GM18858 (cell line): ENCODE data around the gene TMEM201.
"Not testable (repeated sequence)": the region's sequence is repeated elsewhere in the genome, so short reads cannot be mapped to it uniquely, and the experiment has no call there.

Experiments used
- ATAC-seq: cut with Tn5 transposase; IDR thresholded peaks from one replicate; pipeline ENCODE4 v1.9.1; 2021; ENCODE audit not compliant: unreplicated experiment

TMEM201 gene

DNA sequence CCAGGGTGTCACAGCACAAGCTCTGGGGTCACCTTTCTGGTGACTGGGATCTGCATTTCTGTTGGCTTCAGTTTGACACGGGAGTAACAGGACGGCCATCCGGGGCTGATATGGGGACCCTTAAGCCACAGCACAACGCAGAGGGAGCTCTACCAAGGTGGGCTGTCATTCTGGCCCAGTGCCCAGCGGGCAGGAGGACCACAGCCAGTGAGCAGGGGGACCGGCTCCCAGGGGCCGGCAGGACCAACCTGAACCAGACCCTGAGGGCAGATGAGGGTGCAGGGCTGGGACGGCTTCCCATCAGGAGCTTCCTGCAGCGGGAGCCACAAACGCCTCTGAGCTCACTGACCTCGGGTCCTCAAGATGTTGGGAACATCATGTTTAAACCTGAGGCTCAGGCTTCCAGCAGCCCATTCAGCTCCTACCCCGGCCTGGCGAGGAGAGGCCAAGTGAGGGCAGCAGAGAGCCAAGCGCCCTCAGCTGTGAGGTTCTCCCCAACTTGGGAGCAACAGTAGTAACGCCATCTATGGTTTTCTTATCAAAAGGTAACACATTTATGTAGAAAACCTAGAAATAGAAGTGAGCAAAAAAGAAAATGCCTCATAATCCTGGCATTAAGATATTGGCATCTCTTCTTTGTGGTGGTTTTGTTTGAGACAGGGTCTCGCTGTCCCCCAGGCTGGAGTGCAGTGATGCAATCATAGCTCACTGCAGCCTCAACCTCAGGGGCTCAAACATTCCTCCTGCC, 26.8 kb downstream of the TMEM201 start:
- no peak for ATAC-seq

DNA sequence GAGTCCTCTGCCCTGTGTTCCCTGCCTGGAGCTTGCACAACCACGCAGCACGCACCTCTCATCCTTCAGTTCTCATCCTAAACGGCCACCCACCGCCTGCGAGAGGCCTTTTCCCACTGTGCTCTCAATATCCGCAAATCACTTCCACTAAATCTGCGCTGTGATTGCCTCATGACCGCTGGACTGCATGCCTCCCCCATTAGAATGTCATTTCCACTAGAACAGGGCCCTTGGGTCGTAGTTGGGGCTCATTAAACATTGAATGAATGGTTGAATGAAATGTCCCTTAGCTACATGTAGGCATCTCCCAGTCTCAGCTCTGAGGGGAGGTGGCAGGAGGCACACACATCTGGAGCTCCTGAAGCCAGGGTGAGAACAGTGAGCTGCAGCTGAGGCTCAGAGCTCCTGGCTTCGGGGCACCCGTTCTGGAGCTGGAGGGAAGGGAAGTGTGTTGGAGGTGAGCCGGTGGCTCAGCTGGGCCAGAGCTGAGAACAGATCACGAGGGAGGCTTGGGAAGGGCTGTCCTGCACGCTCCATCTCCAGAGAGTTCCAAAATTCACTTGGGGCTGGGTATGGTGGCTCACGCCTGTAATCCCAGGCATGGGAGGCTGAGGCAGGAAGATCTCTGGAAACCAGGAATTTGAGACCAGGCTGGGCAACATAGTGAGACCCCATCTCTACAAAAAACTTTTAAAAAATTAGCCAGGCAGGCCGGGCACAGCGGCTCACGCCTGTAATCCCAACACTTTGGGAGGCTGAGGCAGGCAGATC, 30.4 kb downstream of the TMEM201 start:
- ATAC-seq, result no peak

DNA sequence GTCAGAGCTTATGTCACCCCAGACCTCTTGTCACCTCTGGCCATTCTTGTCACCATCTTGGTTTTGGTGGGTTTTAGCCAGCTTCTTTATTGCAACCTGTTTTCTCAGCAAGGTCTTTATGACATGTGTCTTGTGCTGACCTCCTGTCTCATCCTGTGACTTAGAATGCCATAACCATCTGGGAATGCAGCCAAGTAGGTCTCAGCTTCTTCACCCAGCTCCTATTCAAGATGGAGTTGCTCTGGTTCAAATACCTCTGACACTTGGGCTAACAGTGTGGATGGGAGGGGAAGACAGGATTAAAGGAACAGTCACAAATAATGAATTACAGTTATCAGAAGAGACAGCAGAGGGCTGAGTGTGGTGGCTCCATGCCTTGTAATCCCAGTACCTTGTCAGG, 32.3 kb downstream of the TMEM201 start:
- no peak for ATAC-seq

DNA sequence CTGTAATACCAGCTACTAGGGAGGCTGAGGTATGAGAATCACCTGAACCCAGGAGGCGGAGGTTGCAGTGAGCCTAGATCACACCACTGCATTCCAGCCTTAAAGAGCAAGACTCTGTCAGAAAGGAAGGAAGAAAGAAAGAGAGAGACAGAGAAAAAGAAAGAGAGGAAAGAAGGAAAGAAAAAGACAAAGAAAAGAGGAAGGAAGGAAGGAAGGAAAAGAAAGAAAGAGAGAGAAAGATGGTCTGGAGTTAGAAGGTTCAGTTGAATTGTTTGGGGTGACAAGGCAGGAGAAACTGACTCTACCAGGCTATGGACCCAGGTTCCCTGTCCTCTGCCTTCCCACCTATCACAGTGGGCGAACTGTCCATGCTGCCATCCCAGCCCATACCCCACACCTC, 35.4 kb downstream of the TMEM201 start:
- ATAC-seq, result no peak

DNA sequence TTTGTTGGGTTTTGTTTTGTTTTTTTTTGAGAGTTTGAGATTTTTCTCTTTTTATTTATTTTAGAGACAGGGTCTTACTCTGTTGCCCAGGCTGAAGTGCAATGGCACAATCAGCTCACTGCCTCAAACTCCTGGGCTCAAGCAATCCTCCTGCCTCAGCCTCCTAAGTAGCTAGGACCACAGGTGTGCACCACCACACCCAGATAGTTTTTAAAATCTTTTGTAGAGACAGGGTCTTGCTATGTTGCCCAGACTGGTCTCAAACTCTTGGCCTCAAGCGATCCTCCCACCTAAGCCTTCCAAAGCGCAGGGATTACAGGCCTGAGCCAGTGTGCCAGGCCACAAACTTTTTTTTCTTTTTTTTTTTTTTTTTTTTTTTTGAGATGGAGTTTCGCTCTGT, 36.3 kb downstream of the TMEM201 start:
- ATAC-seq, result not testable (repeated sequence)

DNA sequence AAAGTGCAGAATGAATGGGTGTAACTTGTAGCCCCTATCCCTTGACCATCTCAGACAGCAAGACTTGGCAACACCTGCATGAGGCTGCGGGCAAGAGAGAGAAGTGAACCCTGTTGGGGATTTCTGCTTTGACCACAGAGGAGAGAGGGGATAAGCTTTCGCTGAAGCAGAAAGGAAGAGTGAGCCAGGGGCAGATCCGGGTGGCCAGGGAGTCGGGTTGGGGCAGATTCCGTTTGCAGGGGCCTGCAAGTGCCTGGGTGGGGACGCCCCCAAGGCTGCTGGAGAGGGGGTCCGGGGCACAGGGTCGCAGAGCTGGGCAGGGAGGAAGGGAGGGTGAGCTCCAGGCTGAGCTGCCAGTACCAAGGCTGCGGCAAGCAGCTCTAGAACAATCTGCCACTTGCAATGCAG, 37.5 kb downstream of the TMEM201 start:
- ATAC-seq, result no peak

DNA sequence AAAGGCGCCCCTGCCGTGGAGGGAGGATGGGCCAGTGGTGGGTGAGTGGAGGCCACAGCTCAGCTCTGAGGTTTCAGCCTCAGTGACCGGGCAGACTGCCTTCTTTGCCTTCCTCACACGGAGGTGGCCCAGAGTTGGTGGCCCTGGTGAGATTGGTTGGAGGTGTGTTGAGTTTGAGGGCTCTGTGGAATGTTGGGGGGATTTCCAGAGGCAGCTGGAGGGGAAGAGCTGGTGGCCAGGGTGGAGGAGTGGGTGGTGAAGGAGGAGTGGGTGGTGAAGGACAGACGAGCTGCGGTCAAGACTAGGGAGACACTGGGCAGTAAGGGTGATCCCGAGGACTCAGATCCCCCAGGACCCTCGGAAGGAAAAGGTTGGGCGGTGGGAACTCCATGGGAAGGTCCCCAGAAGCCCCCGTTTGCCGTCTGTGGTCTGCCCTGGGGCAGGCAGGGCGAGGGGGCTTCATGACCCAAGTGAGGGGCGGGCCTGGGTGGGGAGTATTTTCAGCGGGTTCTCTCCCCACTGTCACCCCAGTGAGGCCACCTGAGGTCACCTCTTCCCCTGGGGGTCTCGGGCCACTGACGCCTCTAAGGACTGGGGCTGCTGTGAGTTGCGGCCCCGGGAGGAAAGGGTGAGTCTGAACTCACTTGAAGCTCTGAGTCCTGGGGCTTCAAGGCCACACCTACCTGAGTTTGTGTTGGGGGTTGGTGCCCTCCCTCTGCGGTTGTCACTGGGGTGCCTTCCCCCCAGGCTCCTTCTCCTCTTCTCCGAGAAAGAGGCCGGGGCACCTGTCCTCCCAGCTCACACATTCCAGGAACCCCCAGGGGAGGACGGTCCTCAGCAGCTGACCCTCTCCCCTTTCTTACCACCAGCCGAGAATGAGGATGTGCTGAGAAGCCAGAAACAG, 40.1 kb downstream of the TMEM201 start:
- no peak for ATAC-seq

DNA sequence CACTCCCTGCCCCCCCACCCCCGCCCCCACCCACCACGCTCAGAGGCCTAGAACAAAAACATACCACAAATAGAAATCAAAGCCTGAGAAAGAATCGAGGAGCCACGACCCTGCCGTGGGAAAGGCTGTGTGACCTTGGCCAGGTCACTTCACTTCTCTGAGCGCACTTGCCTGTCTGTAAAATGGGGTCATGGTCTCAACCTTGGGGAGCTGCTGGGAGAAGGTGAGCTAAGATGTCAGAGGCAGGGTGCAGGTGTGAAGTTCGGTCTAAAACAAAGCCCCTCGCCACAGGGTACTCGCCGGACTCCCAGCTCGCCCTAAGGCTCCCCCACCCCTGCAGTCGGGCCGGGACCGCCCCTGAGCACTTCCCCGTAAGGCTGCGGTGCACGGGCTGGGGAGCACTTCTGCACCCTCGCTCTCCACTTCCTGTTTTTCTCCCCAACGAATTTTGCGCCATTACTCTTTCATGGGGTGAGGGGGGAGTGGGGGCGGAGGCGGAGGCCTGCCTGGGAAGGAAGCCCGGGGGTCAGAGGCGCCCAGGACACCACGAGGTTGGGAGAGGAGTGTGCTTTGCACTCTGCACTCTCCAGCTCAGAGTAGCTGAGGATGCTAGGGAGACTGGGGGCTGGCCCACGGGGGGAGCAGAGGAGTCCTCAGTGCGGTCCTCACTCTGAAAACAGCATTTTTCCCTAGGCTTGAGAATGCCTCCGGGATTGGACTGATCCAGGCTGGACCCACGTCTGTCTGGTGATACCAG, 40.9 kb downstream of the TMEM201 start:
- ATAC-seq, result no peak

DNA sequence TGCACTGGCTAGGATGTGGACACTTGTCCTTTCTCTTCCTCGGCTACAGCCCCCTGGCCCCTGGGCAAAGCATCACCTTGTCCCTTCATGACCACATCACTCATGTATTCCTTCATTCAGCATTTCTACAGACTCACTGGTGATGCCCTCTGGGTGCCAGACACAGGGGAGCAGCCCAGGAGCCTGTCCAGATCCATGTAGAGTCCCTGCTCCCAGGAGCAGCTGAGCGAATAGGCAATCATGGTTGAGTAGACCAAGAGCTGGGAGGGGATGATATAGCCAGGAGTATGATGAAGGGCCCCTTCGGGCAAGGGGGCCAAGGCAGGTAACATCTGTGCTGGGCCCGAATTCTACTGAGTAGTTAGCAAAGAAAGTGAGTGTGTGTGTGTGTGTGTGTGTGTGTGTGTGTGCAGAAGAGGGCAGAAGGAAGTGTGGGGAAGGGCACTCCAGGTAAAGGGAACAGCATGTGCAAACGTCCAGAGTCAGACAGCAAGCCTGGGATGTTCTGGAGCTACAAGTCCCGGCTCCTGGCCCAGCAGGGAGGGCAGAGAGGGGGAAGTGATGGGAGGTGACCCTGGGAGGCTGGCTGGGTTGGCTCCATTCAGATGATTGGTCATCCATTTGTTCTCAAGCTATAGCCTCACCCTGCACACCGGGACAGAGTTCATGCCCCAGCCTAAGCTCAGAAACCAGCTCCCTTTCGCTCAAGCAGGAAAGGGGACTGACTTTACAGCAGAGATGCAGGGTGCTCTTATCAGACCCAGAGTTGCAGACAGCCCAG, 41.8 kb downstream of the TMEM201 start:
- no peak for ATAC-seq

DNA sequence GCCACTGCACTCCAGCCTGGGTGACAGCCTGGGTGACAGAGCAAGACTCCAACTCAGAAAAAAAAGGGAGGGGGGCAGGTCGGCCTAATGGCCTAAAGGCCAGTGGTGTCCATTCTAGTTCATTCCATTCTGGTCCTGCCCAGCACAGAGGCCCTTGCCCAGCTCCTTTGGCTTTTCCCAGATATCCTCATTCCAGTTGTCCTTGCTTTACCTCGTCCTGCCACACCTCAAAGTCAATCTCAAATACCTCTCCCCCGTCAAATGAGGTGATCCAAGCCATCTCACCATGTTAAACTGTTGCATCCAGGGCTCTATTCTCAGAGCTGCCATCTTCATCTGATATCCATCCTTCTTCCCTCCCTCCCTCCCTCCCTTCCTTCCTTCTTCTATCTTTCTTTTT, 42.9 kb downstream of the TMEM201 start:
- no peak for ATAC-seq

DNA sequence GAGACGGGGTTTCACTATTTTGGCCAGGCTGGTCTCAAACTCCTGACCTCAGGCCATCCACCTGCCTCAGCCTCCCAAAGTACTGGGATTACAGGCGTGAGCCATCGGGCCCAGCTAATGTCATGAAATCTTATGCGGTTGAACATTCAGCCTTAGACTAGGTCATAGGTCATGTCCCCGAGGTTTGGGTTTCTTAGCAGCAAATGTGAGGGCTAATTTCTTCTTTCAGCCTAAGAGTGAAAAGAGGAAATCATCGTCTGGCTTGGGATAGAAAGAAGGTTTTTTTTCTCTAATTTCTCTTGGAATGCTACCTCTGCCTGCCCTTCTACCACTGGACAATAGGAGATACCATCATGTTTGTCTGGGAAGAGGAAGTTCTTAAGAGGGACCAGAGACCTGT, 44.8 kb downstream of the TMEM201 start:
- no peak for ATAC-seq

DNA sequence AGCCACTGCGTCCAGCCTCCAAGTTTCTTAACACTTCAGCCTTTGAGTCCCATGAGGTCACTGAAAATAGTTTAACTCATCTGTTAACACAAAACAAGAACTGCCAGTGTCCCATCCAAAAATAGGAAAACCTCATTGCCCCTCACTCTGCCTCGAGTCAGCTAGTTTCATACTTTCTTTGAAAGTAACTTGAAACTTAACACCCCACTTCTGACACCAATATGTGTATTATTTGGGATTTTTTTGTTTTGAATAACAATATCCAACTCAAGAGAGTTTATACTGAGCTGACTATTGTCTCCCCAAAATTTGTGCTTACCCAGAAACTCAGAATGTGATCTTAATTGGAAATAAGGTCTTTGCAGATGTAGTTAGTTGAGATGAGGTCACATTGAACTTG, 45.9 kb downstream of the TMEM201 start:
- ATAC-seq, result no peak

DNA sequence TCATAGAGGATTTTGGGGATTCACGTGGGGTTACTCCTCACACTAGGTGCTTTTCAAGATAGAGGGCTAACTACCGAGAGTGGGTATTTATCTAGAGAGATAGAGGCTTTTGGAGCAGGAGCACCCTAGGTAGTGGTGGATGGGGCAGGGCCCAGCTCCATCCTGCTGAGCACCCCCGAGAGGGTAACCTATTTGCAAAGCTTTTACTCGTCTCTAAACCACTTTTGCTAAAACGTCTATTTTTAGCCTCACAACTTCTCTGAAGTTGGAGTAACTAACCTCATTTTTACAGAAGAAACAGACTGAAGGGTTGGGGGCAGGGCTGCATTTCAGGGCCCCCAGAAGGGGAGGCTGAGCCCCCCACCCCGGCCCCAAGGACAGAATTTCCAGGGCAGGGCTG, 50.5 kb downstream of the TMEM201 start:
- ATAC-seq, result no peak

DNA sequence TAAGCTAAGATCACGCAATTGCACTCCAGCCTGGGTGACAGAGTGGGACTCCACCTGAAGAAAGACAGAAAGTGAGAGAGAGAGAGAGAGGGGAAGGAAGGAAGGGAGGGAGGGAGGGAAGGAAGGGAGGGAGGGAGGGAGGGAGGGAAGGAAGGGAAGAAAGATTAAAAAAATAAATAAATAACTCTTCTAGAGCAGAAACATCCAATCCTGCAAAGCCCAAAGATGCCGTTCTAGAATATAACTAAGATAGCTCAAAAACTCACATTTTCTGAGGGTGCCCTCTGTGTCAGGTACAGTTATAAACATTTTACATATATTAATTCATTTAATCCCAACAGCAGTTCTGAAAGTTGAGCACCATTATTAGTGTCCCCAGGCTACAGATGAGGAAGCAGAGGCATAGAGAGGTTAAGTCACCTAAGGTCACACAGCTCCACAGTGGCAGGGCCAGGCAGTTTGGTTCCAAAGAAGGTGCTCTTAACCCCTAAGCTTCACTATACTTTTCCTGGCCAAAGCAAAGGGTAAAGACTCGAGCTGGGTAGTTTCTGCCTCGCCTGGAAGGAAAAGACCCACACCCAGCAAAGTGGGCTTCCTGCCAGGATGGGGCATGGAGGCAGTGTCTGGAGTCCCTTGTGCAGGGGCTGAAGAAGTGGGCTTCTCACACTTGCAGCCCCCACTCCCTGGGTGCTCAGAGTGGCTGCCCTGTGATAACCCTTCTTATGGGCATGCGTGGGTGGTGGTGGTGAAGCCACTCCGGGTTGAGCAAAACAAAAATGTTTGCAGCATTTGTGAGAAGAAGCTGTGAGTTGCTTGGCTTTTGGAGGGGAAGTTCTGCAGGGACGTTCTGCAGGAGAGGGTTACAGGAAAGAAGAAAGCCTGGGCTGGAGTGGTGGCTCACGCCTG, 54.9 kb downstream of the TMEM201 start:
- no peak for ATAC-seq

DNA sequence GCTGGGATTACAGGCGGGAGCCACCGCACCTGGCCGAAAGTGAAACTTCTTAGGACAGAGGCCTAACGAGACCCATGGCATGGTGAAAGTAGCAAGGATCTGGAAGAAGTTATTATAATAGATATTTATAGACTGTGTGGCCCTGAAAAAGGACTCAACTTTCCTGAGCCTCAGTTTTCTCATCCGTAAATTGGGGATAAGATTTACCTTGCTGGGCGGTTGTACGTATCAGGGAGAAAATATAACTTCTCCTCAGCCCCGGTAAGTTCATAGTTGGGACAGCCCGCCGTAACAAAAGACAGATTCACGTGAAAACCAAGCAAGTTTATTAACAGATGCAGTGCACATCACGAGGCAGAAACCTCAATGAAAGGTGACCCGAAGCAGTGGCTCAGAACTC, 57.3 kb downstream of the TMEM201 start:
- no peak for ATAC-seq

DNA sequence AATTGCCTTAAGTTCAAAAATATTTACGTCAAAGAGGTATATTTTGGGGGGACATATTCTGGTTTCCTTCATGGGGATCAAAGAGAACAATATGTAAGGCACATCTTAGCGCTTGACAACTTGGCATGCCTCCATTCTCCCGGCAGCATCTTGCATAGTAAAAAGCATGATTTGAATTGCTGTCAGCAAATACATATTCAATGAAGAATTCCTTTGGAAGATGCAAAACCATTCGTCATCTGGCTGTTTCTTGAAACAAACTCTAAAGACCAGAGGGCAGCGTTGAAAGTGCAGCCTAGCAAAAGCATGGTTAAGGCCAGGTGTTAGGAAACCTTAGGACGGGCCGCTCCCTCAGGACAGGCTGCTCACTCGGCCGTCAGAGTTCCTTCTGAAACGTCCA, 59.5 kb downstream of the TMEM201 start:
- ATAC-seq, result no peak

DNA sequence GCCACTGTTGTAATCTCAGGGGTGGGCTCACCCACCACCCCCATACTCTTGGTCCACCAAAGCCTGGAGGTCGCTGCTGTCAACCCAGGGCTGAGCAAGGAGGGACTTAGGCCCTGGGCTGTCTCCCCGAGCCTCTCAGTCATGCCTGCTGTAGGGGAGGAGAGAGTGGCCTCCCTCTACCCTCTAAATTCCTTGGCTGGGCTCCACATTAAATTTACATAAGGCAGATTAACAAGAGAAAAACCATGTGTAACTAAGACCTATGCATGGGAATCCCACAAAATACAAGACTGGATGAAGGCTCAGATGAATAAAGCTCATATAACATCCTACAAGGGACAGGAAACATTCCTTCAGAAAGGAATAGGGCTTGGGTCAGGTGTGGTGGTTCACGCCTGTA, 61.1 kb downstream of the TMEM201 start:
- no peak for ATAC-seq

DNA sequence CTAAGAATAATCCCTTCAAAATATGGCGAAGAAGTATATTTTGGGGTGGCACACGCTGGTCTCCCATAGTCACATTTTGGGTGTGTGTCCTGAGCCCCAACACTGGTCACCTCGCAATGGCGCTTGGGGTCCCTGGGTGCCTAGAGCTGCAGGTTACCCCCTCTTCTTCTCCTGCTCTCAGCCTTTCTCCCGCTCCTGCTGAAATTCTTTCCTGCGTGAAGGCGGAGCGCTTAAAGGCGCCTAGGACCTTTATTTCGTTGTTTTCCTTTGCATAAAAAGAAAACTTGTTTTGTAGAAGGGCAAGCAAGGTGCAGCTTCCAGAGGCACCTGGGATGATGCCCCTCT, 62.5 kb downstream of the TMEM201 start:
- no peak for ATAC-seq
